GM18909 (cell line): ENCODE data around the gene USP9X.
"Not testable (repeated sequence)": the region's sequence is repeated elsewhere in the genome, so short reads cannot be mapped to it uniquely, and the experiment has no call there.

Experiments
- ATAC-seq: cut with Tn5 transposase; IDR thresholded peaks from one replicate; pipeline ENCODE4 v1.9.1; 2021; ENCODE audit warnings: mild to moderate bottlenecking; ENCODE audit not compliant: unreplicated experiment, poor library complexity

Gene USP9X

GRCh38 chrX:41180194-41180908 lies 95.1 kb downstream of the USP9X start:
- ATAC-seq = peak; percentile 62

- ATAC-seq = peak; percentile 63
These were observed 99.1 kb downstream of the USP9X start for GRCh38 chrX:41184312-41184711.

DNA sequence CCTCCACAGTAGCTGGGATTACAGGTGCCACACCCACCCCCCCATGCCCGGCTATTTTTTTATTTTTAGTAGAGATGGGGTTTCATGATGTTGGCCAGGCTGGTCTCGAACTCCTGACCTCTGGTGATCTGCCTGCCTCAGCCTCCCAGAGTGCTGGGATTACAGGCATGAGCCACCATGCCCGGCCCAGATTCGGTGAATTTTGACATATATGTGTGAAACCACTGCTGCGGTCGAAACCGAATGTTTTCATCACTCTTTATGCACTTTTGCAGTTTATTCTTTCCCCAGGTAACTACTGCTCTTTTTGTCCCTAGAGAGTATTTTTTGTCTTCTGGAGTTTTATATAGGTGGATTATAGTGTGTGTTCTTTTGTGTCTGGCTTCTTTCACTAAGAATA lies 101.7 kb downstream of the USP9X start:
- ATAC-seq = not testable (repeated sequence)

- no peak for ATAC-seq
These were observed 103.9 kb downstream of the USP9X start for GRCh38 chrX:41189156-41189555.

- no peak for ATAC-seq
These were observed 107.6 kb downstream of the USP9X start for GRCh38 chrX:41192880-41193279.

GRCh38 chrX:41198410-41198809 lies 113.2 kb downstream of the USP9X start:
- ATAC-seq = no peak

DNA sequence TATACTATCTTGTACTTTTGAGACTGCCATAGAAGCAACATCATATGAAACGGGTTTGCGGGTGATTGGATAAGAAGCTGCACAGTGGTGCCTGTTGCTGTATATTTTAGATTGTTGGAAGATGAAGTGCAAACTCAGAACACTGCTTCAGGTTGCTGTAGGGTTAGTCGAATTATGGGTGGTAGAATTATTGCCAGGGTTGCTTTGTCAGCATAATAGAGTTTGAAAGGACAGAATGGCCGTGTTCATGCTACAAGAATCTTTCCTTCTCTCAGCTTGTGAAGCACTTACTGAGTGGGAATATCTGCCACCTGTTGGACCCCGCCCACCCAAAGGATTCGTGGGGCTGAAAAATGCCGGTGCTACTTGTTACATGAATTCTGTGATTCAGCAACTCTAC lies 115.5 kb downstream of the USP9X start:
- ATAC-seq = no peak

DNA sequence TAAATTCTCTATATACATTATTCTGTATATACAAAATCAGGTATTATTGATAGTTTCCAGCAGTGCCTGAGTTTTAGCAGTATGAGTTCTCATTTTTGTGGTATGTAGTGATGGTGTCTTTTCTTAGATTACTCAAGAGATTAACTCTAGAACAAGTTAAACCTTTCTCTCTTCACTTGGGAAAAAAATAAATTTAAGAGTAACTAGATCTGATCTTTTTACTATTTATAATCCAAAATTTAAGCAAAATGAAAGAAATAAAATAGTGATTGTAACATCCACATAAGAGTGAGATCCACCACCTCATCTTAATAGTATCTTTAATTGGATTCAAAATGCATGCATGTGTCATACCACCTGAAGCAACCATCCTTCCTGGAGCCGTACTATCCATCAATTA lies 124.6 kb downstream of the USP9X start:
- ATAC-seq = no peak

DNA sequence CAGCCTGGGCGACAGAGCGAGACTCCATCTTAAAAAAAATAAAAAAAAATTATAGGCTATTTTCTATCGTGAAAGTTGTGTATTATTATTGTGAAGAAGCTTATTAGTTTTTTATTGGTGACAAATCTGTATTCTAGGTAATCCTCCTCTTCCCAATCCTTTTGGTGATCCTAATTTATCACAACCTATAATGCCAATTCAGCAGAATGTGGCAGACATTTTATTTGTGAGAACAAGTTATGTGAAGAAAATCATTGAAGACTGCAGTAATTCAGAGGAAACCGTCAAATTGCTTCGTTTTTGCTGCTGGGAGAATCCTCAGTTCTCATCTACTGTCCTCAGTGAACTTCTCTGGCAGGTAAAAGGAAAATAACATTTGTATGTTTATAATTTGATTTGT lies 139.4 kb downstream of the USP9X start:
- ATAC-seq = no peak

GRCh38 chrX:41233988-41234387 lies 148.7 kb downstream of the USP9X start:
- ATAC-seq = no peak

DNA sequence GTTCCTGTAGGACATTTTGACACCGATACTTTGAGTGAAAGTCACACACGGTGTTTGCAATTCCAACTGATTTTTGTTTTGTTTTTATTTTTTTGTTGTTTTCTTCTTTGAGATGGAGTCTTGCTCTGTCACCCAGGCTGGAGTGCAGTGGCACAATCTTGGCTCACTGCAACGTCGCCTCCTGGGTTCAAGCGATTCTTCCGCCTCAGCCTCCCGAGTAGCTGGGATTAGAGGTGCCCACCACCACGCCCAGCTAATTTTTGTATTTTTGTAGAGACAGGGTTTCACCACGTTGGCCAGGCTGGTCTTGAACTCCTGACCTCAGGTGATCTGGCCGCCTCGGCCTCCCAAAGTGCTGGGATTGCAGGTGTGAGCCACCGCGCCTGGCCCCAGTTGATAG lies 149.2 kb downstream of the USP9X start:
- not testable (repeated sequence) for ATAC-seq

- ATAC-seq = no peak
These were observed 149.7 kb downstream of the USP9X start for GRCh38 chrX:41234962-41235361.

- peak; percentile 86 for ATAC-seq
These were observed 151.4 kb downstream of the USP9X start for GRCh38 chrX:41236629-41237028.

DNA sequence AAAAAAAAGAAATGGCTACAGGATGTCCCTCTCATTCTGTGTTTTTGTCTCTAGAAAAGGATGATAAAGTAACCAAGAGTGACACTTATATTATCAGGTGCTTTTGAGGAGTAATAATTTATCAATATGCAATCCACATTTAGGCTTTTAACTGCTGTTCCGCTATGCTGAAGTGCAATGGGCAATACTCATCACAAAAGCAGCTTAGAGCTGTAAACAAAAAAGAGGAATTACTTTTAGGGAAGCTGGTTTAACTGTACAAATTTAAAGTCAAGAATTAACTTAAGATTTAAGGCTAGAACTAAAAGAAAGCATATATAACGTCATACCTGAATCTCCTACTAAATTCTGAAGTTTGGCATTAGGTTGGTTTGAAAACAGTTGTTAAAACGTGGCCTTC lies 155.3 kb downstream of the USP9X start:
- no peak for ATAC-seq

GRCh38 chrX:41241962-41242361 lies 156.7 kb downstream of the USP9X start:
- no peak for ATAC-seq

DNA sequence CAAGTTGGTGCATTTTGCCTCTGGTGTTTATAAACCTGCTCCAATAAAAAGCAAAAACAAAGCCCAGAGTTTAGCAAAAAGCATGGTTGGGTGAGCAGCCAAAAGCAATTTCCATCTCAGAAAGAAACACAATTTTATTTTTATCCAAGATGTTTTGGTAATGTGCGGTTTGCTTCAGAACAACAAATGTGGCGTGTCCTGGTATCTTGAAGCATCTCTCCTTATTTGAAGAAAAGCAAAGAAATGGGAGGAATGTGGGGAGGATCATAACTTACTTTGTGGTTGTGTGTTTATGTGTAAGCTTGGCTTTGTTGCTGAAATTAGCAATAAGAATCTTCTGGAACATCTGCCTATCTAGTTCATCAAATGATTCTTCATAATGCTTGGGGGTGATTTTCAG lies 160.4 kb downstream of the USP9X start:
- no peak for ATAC-seq

- no peak for ATAC-seq
These were observed 165.6 kb downstream of the USP9X start for GRCh38 chrX:41250867-41251266.

DNA sequence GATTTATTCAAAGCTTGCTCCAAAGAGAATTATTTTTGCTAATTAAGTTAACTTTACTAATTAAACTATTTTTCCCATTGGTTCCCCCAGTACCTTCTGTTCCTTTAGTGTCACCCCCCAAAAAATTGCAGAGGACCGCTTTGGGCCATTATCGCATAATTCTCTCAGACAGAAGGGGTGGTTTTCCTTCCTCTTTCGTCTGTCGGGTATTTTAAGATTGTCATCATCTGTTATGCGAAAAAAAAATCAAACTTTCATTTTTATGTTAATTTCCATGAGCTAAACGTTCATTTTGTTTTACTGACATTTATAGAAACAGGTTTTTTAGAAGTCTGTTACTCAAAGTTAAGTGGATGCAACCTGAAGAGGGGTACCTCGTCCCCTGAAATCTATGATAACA lies 172.6 kb downstream of the USP9X start:
- ATAC-seq = no peak

GRCh38 chrX:41258226-41258625 lies 173.0 kb downstream of the USP9X start:
- ATAC-seq = no peak

- ATAC-seq = no peak
These were observed 173.6 kb downstream of the USP9X start for GRCh38 chrX:41258871-41259270.

GRCh38 chrX:41259516-41259915 lies 174.3 kb downstream of the USP9X start:
- ATAC-seq = no peak

- no peak for ATAC-seq
These were observed 180.4 kb downstream of the USP9X start for GRCh38 chrX:41265615-41266014.

GRCh38 chrX:41273638-41274037 lies 188.4 kb downstream of the USP9X start:
- no peak for ATAC-seq
